Measurements from ENCODE around the gene DNAJB11. TPM values are rescaled to one million over a fixed set of nuclear protein-coding genes. Genes with fewer than 3 reads are reported as not detected.

The DNAJB11 gene
- total and polyA plus RNA-seq, 12 donors = 20.1 to 93.2 (median 39.6) TPM

Small RNA genes within 50 kb of the gene (small RNA-seq; reads per million reads assigned to genes)
- gene RF00017 = 0 reads per million in 2 donors

Other genes with a start within 250 kb of the DNAJB11 start
- 10 to 100 TPM; 16.0 to 43.7 (median 29.3) TPM for gene DGKG, start 208.5 kb upstream of the DNAJB11 start, total RNA-seq
- gene DGKG, start 208.5 kb upstream of the DNAJB11 start, polyA plus RNA-seq = 10 to 100 TPM in 1 of 3 donors, 1 to 10 TPM in 2; 2.9 to 40.3 (median 4.3) TPM
- 1 to 10 TPM in 8 of 9 donors, under 1 TPM in 1; 0.78 to 4.3 (median 2.3) TPM for gene CRYGS, start 26.3 kb upstream of the DNAJB11 start, total RNA-seq
- gene CRYGS, start 26.3 kb upstream of the DNAJB11 start, polyA plus RNA-seq = 10 to 100 TPM in 2 of 3 donors, 1 to 10 TPM in 1; 1.7 to 22.0 (median 10.4) TPM
- gene TBCCD1, start 3.4 kb upstream of the DNAJB11 start, total RNA-seq = 10 to 100 TPM in 5 of 9 donors, 1 to 10 TPM in 4; 7.8 to 21.0 (median 10.1) TPM
- 10 to 100 TPM in 1 of 3 donors, 1 to 10 TPM in 2; 3.3 to 14.2 (median 3.3) TPM for gene TBCCD1, start 3.4 kb upstream of the DNAJB11 start, polyA plus RNA-seq
- 1 to 10 TPM in 2 of 9 donors, under 1 TPM in 1, not detected in 6; 0.22 to 1.4 (median 1.3) TPM for gene AHSG, start 42.3 kb downstream of the DNAJB11 start, total RNA-seq
- gene AHSG, start 42.3 kb downstream of the DNAJB11 start, polyA plus RNA-seq = under 1 TPM in 1 of 3 donors, not detected in 2; 0.26 TPM
- not detected for gene FETUB, start 69.7 kb downstream of the DNAJB11 start, total RNA-seq
- gene FETUB, start 69.7 kb downstream of the DNAJB11 start, polyA plus RNA-seq = not detected
- under 1 TPM in 1 of 9 donors, not detected in 8; 0.14 TPM for gene HRG, start 95.3 kb downstream of the DNAJB11 start, total RNA-seq
- gene HRG, start 95.3 kb downstream of the DNAJB11 start, polyA plus RNA-seq = under 1 TPM in 1 of 3 donors, not detected in 2; 0.26 TPM
- under 1 TPM in 3 of 9 donors, not detected in 6; 0.16 to 0.32 (median 0.19) TPM for gene KNG1, start 146.6 kb downstream of the DNAJB11 start, total RNA-seq
- gene KNG1, start 146.6 kb downstream of the DNAJB11 start, polyA plus RNA-seq = under 1 TPM in 1 of 3 donors, not detected in 2; 0.38 TPM
- gene EIF4A2, start 212.9 kb downstream of the DNAJB11 start, total RNA-seq = 100 to 1,000 TPM; 221 to 791 (median 514) TPM
- 100 to 1,000 TPM; 506 to 547 (median 520) TPM for gene EIF4A2, start 212.9 kb downstream of the DNAJB11 start, polyA plus RNA-seq
- gene RFC4, start 235.8 kb downstream of the DNAJB11 start, total RNA-seq = 10 to 100 TPM in 3 of 9 donors, 1 to 10 TPM in 6; 5.3 to 30.6 (median 8.9) TPM
- gene RFC4, start 235.8 kb downstream of the DNAJB11 start, polyA plus RNA-seq = 10 to 100 TPM in 2 of 3 donors, 1 to 10 TPM in 1; 9.0 to 13.1 (median 12.1) TPM